ENCODE measurements around the gene ASMTL. TPM values are rescaled to one million over a fixed set of nuclear protein-coding genes. Genes with fewer than 3 reads are reported as not detected.
"Not testable (repeated sequence)": the region's sequence is repeated elsewhere in the genome, so short reads cannot be mapped to it uniquely, and the experiment has no call there.

Gene ASMTL
- total and polyA plus RNA-seq, 2 experiments from 2014 or later, result 36.5 to 43.8 TPM

- H3K36me3 ChIP-seq, result no peaks in the 10 kb centered on the region
- TF ChIP-seq CTCF (IDR thresholded peaks at IDR 0.05; ENCODE audit: low read depth, low read length), result no peak
- no peak overlapping the region for H3K27ac ChIP-seq
- DNase-seq (ENCODE audit: low read depth in 1 of 2, low spot score in 1 of 2), result no peak
- H3K4me3 ChIP-seq, result no peak overlapping the region
- H3K9me3 ChIP-seq (ENCODE audit: low read depth), result no peaks in the 10 kb centered on the region
- H3K27me3 ChIP-seq, result peaks cover 6% of the 10 kb centered on the region
- H3K4me1 ChIP-seq (ENCODE audit: low read depth), result no peaks in the 10 kb centered on the region
Observed at GRCh38 chrX:1450361-1451161, 2.1 kb downstream of the ASMTL start.

- DNase-seq (ENCODE audit: low read depth in 1 of 2, low spot score in 1 of 2), result no peak
- H3K36me3 ChIP-seq, result no peaks in the 10 kb centered on the region
- no peaks in the 10 kb centered on the region for H3K9me3 ChIP-seq (ENCODE audit: low read depth)
- H3K4me1 ChIP-seq (ENCODE audit: low read depth), result no peaks in the 10 kb centered on the region
- H3K27me3 ChIP-seq, result no peaks in the 10 kb centered on the region
- TF ChIP-seq CTCF (IDR thresholded peaks at IDR 0.05; ENCODE audit: low read depth, low read length), result no peak
- no peak overlapping the region for H3K27ac ChIP-seq
- no peak overlapping the region for H3K4me3 ChIP-seq
Observed at GRCh38 chrX:1449823-1450149, 2.9 kb downstream of the ASMTL start.

- no peaks in the 10 kb centered on the region for H3K9me3 ChIP-seq (ENCODE audit: low read depth)
- DNase-seq (ENCODE audit: low read depth in 1 of 2, low spot score in 1 of 2), result no peak
- H3K36me3 ChIP-seq, result no peaks in the 10 kb centered on the region
- H3K4me1 ChIP-seq (ENCODE audit: low read depth), result no peaks in the 10 kb centered on the region
- H3K27ac ChIP-seq, result no peak overlapping the region
- no peak for TF ChIP-seq CTCF (IDR thresholded peaks at IDR 0.05; ENCODE audit: low read depth, low read length)
- no peaks in the 10 kb centered on the region for H3K27me3 ChIP-seq
- no peak overlapping the region for H3K4me3 ChIP-seq
Observed at GRCh38 chrX:1449036-1449822, 3.5 kb downstream of the ASMTL start.

- H3K27ac ChIP-seq; DNase-seq (ENCODE audit: low read depth in 1 of 2, low spot score in 1 of 2): not testable (repeated sequence)
Observed at GRCh38 chrX:1448573-1449001, 4.1 kb downstream of the ASMTL start.

GRCh38 chrX:1447969-1448572, 4.6 kb downstream of the ASMTL start:
- H3K36me3 ChIP-seq; H3K4me3 ChIP-seq; H3K4me1 ChIP-seq (ENCODE audit: low read depth); H3K27me3 ChIP-seq; DNase-seq (ENCODE audit: low read depth in 1 of 2, low spot score in 1 of 2); H3K9me3 ChIP-seq (ENCODE audit: low read depth); H3K27ac ChIP-seq: not testable (repeated sequence)

More at GRCh38 chrX:1448573-1449001, 4.1 kb downstream of the ASMTL start:
- not testable (repeated sequence) for H3K4me1 ChIP-seq (ENCODE audit: low read depth); H3K36me3 ChIP-seq; H3K4me3 ChIP-seq; H3K27me3 ChIP-seq; H3K9me3 ChIP-seq (ENCODE audit: low read depth)

- H3K27ac ChIP-seq; H3K4me1 ChIP-seq (ENCODE audit: low read depth); DNase-seq (ENCODE audit: low read depth in 1 of 2, low spot score in 1 of 2); H3K9me3 ChIP-seq (ENCODE audit: low read depth); H3K4me3 ChIP-seq; H3K36me3 ChIP-seq; H3K27me3 ChIP-seq: not testable (repeated sequence)
Observed at GRCh38 chrX:1446984-1447968, 5.4 kb downstream of the ASMTL start.

All from cardiac muscle cell (in vitro differentiated cells and primary cell).